PFSK-1 (cell line): ENCODE results near the gene NFIB.

Experiments
- POLR2AphosphoS5 ChIP-seq: IDR thresholded peaks from 2 replicates; pipeline ENCODE4 v1.6.1; 2012; ENCODE audit warnings: low read depth, mild to moderate bottlenecking, control low read depth, low read length, moderate library complexity
- REST ChIP-seq, 2 experiments: IDR thresholded peaks; 2 replicates each; pipeline versions ENCODE4 v1.6.1 to v1.8.0; 2011 to 2012; ENCODE audit warnings: low read depth in 2 of 2, low read length in 2 of 2, control low read depth in 1 of 2, inconsistent platforms in 1 of 2, mild to moderate bottlenecking in 1 of 2, moderate library complexity in 1 of 2; ENCODE audit not compliant: insufficient read depth in 1 of 2
- SIN3A ChIP-seq: IDR thresholded peaks from 2 replicates; pipeline ENCODE4 v1.6.1; 2012; ENCODE audit warnings: mild to moderate bottlenecking, low read length, moderate library complexity, borderline replicate concordance; ENCODE audit not compliant: insufficient read depth

DNA sequence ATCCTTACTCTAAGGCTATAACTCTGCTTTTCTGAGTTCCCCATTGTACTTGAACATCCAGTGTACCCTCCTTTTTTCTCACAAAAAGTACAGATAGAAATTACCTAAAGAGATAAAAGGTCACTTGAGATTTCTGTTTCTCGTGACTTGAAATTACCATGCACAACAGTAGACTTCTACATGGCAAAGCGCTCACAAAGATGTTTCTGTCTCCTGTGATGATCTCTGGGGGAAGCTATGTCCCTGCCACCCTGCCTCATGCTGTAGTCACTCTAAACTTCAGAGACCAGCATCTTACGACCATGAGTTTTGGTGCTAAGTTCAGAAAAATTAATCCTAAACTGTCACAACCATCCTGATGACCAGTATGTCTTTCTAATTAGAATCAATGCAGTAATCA, 36.2 kb downstream of the NFIB start:
- TF ChIP-seq REST (IDR thresholded peaks at IDR 0.05; ENCODE audit: insufficient read depth in 1 of 2, low read depth in 2 of 2, low read length in 2 of 2) (no peak), POLR2AphosphoS5 (no peak), SIN3A (no peak)
